NCI-H69 (cell line): Measurements from ENCODE around the gene IWS1.

Source experiments
- DNase-seq: peaks from one replicate; lab custom pipeline; 2025; lab: John Stamatoyannopoulos, UW

The IWS1 gene

GRCh38 chr2:127490283-127490682 is 36.0 kb downstream of the IWS1 start:
- DNase-seq, result no peak

- no peak for DNase-seq
Measured at GRCh38 chr2:127486247-127487058, 39.8 kb downstream of the IWS1 start.

DNA sequence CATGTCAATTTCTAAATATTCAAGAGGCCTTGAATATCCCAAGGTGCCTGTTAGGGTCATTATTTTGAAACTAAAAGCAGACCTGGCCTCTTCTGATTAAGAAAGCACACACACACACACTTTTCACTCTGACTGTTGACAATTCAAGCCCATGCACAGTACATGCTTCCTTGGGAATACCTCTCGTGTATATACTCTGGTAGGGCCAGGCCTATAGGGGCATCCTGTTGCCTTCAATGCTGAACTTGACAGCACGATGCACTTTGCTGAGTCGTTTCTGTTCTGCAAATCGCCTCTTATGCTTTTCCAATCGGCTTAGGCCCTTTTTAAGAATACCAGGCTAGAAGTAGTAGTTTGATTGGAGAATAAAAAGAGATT is 40.6 kb downstream of the IWS1 start:
- no peak for DNase-seq

GRCh38 chr2:127485051-127485693 is 41.1 kb downstream of the IWS1 start:
- no peak for DNase-seq

DNA sequence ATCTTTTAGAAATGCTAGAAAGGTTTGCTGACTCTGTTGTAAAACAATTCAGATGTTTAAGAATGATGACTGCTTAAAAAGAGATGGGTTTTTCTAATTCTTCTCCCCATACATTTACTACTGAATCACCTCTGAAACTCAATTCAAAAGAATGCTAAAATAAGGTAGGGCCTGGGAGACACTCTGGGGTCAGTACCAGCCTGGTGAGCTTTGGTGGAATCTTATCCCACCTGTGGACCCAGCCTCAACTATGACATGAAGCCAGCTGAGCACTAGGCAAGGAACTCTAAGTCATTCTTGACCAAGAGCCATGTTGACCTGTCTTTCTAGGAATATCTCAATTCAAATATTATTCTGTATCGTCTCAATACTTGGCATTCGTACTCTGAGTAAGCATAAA is 44.3 kb downstream of the IWS1 start:
- DNase-seq, result no peak

DNA sequence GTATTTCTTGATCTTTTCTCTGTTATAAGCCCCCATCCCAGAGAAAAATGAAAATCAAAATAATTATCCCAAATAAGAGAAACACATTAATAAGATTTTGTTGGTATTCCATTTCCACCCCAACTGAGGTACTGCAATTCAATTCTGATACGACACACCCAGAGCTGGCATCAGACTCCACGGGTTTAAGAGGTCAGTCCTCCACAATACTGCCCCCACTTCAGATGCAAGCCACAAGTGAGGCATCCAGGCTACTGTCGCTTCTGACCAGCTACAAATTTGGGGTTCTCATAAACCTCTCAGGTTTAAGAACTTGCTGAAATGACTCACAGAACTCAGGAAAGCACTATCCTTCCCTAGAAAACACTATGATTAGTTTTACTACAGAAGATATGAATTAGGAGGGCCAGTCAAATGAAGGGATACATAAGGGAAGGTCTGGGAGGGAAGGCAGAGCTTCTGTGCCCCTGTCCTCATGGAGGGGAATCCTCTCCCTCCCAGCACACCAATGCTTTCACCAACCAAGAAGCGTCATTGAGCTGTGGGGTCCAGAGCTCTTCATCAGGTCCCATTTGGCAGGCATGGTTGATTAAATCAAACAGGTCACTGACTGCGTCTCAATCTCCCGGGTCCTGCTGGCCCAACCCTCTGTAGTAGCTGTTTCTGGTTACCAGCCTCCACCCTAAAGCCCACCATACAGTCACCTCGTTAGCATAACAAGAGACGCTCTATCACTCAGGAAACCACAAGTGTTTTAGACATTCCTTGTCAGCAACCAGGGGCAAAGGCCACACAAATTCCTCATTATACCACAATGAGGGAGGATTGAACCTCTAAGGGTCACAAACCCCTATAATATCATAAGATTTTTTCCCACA is 46.2 kb downstream of the IWS1 start:
- DNase-seq, result no peak

DNA sequence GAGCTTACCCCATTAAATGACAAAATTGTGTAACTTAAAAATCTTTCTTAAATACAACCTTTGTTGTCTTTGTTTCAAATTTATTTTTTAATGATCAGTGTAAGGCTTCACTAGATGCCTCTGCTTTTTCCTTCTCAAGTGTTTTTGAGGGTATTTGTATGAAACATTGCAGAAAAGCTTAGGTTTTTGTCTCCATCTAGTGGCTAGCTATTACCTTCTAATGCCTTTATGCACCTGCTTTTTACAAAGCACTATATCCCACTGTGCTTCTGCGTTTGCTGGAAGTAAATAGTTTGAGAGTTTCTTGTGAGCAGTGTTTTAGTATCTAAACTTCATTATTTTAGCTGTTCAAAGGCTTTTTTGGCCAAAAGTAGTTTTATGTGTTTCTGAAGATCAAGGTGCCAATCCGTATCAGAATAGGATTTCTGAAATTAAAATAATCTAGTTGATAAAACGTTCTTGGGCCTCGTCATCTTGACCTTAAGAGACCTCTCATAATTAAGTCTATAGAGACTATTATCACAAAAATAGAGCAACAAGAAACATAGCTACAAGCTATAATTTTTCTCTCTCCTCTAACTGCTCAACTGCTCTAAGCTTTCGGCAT is 47.0 kb downstream of the IWS1 start:
- peak; percentile 60 for DNase-seq

DNA sequence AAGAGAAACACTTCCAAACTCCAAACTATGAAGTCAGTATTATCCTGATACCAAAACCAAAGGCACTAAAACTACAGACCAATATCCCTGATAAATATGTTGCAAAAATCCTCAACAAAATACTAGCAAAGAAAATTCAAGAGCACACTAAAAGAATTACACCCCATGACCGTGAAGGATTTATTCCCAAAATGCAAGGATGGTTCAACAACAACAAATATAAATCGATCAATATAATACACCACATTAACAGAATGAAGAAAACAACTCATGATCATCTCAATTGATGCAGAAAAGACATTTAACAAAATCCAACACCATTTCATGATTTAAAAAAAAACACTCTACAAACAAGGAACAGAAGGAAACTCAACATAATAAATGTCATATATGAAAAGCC is 50.5 kb downstream of the IWS1 start:
- no peak for DNase-seq

DNA sequence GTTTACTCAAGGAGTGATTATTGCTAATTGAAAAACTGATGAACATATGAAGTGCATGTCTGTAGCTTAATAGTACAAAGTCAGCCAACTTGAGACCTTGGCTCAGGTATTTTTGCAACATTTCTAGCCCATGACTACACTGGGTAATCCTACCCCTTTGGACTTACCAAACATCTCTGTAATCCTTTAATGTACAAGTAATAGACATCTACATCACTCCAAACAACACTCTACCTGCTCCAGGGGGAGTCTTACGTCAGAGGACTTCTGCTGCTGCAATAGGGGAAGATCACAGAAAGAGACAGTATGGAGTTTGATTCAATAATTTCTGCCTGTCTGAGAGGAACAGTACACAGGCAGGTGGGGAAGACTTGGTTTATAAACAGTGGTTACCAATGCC is 54.0 kb downstream of the IWS1 start:
- no peak for DNase-seq

- no peak for DNase-seq
Measured at GRCh38 chr2:127471286-127471988, 54.9 kb downstream of the IWS1 start.

DNA sequence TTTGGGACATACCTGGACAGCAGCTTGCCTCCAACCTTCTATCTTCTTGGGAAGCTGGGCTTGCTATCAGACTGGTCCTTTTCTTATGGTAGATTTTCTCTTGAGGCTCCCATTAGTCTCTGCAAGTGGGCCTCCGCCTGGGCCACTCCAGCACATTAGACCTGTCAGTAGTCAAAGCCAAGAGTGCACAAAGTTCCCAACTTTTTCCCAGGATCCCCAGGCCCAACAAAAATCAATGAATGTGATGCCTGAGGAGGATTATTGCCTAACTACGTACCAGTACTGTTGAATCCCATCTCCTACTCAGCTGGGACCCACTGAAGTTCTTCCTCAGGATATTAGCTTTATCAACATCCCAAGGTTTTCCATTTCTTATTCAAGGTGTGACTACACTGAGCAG is 56.3 kb downstream of the IWS1 start:
- DNase-seq, result no peak

GRCh38 chr2:127469051-127469450 is 57.2 kb downstream of the IWS1 start:
- DNase-seq, result no peak

DNA sequence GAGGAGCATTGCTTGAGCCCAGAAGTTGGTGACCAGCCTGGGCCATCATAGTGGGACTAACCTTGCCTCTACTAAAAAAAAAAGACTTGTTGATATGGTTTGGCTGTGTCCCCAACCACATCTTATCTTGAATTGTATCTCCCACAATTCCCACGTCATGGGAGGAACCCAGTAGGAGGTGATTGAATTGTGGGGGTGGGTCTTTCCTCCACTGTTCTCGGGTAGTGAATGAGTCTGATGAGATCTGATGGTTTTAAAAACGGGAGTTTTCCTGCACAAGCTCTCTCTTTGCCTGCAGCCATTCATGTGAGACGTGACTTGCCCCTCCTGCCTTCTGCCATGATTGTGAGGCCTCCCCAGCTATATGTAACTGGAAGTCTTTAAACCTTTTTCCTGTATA is 61.0 kb downstream of the IWS1 start:
- DNase-seq, result no peak

DNA sequence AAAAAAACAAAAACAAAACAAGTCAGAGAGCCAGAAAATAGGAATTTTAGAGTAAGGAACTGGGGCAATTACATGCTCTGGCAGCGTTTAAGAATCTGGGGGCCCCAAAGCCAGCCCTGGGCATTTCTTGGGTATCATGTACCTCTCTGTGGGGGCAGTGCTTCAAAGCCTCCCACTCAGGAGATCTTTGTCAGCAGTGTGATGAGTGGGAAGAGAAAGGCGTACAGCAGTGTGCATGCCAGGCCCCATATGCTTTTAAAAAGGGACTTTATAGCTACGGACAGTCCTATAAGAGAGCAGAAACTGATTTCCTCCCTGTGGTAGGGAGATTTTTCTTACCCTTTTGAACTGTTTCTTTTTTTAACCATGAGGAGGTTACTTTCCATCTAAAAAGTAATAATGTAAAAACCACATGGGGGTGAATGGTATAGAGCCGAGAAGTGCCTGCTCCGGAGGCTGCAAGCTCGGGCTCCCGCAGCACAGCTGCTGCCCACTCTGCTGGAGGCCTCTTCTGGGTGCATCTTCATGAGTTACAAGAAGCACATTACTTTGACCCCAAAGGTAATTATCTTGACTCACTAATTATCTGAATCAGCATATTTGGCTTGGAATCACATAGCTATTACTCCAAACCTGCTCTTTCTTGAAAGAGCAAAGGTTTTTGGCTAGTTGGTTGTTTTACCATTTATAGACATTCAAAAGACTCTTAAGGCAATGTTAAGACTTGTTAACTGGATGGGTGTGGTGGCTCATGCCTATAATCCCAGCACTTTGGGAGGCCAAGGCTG is 61.6 kb downstream of the IWS1 start:
- DNase-seq, result peak; percentile 9

GRCh38 chr2:127463155-127463991 is 62.9 kb downstream of the IWS1 start:
- DNase-seq, result no peak

DNA sequence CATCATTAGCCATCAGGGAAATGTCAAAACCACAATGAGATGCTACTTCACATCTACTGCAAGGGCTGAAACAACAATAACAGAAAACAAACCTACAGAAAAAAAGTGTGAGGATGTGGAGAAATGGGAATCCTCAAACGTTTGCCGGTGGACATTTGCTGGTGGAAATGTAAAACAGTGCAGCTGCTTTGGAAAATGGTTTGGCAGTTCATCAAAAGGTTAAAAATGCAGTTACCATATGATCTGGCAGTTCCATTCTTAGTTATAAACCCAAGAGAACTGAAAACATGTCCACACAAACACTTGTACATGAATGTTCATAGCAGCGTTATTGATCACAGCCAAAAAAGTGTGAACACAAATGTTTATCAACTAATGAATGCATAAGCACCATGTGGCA is 63.8 kb downstream of the IWS1 start:
- DNase-seq, result no peak

- DNase-seq, result no peak
Measured at GRCh38 chr2:127456960-127457359, 69.3 kb downstream of the IWS1 start.

- DNase-seq, result peak; percentile 63
Measured at GRCh38 chr2:127455566-127456493, 70.5 kb downstream of the IWS1 start.
